SH-SY5Y (cell line): ENCODE data around the gene IGFL4.

Experiments used
- GATA2 ChIP-seq: IDR thresholded peaks from 2 replicates; pipeline ENCODE4 v1.6.1; 2011; ENCODE audit warnings: mild to moderate bottlenecking, low read depth, low read length
- GATA3 ChIP-seq: IDR thresholded peaks from 2 replicates; pipeline ENCODE4 v1.6.1; 2011; ENCODE audit warnings: low read depth, mild to moderate bottlenecking, low read length, moderate library complexity

GRCh38 chr19:46018729-46019251 lies 22.0 kb downstream of the IGFL4 start:
- TF ChIP-seq GATA3 (no peak), GATA2 (no peak)
